ENCODE results near the gene SLC2A13. TPM values are rescaled to one million over a fixed set of nuclear protein-coding genes. Genes with fewer than 3 reads are reported as not detected.
"Not testable (repeated sequence)": the region's sequence is repeated elsewhere in the genome, so short reads cannot be mapped to it uniquely, and the experiment has no call there.

SLC2A13 gene
- polyA plus RNA-seq, 3 donors from 2014 or later, result 1.8 to 5.9 TPM; not detected in 1

GRCh38 chr12:39867631-39868327 is 238.1 kb downstream of the SLC2A13 start:
- peaks cover 0 to 1% (median 0%) of the 10 kb centered on the region in 6 donors for H3K9me3 Mint-ChIP-seq
- peaks cover 0 to 3% (median 2%) of the 10 kb centered on the region in 3 donors for H3K27me3 Mint-ChIP-seq (ENCODE audit: low read depth in 3 of 3)
- H3K4me3 Mint-ChIP-seq, result no peak overlapping the region
- no peak overlapping the region for H3K27ac Mint-ChIP-seq
- DNase-seq, result no peak
- peaks cover 22 to 31% (median 28%) of the 10 kb centered on the region in 3 donors for H3K36me3 Mint-ChIP-seq
- H3K4me1 Mint-ChIP-seq, result no peaks in the 10 kb centered on the region

DNA sequence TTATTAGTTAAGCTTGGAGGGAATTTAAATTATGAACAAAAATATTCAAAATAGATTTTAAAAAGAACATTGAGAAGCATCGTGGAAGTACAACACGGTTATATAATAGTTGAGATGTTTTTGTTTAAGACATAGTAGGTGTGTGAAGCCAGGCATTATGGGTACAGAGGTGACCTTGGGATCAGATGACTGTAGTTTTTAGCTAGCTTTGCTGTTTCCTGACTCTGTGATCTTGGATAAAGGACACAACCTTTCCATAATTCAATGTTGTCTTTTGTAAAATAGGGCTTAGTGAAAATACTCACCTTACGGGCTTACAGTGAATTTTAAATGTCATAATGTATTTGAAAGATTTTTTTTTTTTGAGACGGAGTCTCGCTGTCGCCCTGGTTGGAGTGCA is 239.7 kb downstream of the SLC2A13 start:
- Mint-ChIP-seq H3K27ac (no peak overlapping the region), H3K27me3 (ENCODE audit: low read depth in 3 of 3) (peaks cover 0 to 3% (median 2%) of the 10 kb centered on the region in 3 donors), H3K4me1 (no peaks in the 10 kb centered on the region), H3K4me3 (no peak overlapping the region), H3K9me3 (peaks cover 0 to 1% (median 0%) of the 10 kb centered on the region in 6 donors), H3K36me3 (peaks cover 22 to 31% (median 28%) of the 10 kb centered on the region in 3 donors)
- DNase-seq, result no peak

DNA sequence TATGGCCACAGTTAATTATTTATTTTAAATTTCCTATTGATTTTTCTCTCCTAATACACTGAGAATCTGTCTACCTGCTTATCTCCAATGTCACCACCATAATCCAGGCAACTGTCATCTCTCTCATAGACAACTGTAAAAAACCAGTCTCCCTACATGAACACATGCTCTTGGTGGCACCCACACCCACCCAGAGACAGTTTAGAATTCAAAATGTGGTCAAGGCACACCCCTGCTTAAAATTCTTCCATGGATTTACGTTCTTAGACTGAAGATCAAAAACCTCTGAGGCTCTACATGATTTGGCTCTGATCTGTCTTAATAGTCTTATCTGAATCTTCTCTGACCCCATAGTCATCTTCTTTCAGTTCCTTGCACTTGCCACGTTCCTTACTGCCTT is 245.2 kb downstream of the SLC2A13 start:
- no peaks in the 10 kb centered on the region for H3K4me1 Mint-ChIP-seq
- DNase-seq, result no peak
- peaks cover 22 to 40% (median 28%) of the 10 kb centered on the region in 3 donors for H3K36me3 Mint-ChIP-seq
- no peak overlapping the region for H3K27ac Mint-ChIP-seq
- H3K9me3 Mint-ChIP-seq, result peaks cover 0 to 1% (median 0%) of the 10 kb centered on the region in 6 donors
- H3K27me3 Mint-ChIP-seq (ENCODE audit: low read depth in 3 of 3), result no peaks in the 10 kb centered on the region
- H3K4me3 Mint-ChIP-seq, result no peak overlapping the region

GRCh38 chr12:39853003-39853402 is 252.9 kb downstream of the SLC2A13 start:
- Mint-ChIP-seq H3K36me3 (peaks cover 9 to 28% (median 16%) of the 10 kb centered on the region in 3 donors), H3K4me3 (no peak overlapping the region), H3K9me3 (no peaks in the 10 kb centered on the region), H3K4me1 (no peaks in the 10 kb centered on the region), H3K27ac (no peak overlapping the region), H3K27me3 (ENCODE audit: low read depth in 3 of 3) (peaks cover 0 to 1% (median 0%) of the 10 kb centered on the region in 3 donors)
- no peak for DNase-seq

DNA sequence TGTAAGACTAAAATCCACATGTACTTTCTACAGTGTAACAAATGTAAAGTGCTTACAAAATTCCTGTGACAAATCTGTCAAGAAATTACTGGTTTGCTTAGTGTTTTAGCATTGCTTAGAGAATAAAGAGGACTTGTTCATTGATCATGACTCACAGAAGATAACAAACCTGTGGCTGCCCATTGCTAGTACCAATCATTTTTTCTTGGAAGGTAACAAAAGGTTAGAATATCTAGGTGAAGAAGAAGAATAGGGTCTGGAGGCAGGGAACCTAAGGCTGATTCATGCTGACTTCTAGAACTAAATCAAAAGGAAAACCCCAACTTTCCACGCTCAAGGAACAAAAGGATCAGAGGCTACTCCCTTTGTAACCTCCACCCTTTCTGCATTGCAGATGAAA is 253.5 kb downstream of the SLC2A13 start:
- H3K27me3 Mint-ChIP-seq (ENCODE audit: low read depth in 3 of 3), result peaks cover 0 to 1% (median 0%) of the 10 kb centered on the region in 3 donors

DNA sequence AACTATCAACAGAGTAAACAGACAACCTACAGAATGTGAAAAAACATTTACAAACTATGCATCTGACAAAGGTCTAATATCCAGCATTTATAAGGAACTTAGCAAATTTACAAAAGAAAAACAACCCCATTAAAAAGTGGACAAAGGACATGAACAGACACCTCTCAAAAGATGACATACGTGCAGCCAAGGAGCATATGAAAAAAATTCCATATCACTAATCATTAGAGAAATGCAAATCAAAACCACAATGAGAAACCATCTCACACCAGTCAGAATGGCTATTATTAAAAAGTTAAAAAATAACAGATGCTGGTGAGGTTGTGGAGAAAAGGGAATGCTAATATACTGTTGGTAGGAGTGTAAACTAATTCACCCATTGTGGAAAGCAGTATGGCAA is 257.7 kb downstream of the SLC2A13 start:
- DNase-seq; H3K4me1 Mint-ChIP-seq; H3K27ac Mint-ChIP-seq; H3K4me3 Mint-ChIP-seq; H3K9me3 Mint-ChIP-seq; H3K27me3 Mint-ChIP-seq (ENCODE audit: low read depth in 3 of 3): not testable (repeated sequence)
- peaks cover 5 to 12% (median 9%) of the 10 kb centered on the region in 3 donors for H3K36me3 Mint-ChIP-seq

More for the DNA sequence above, 253.5 kb downstream of the SLC2A13 start:
- Mint-ChIP-seq H3K36me3 (peaks cover 12 to 22% (median 15%) of the 10 kb centered on the region in 3 donors), H3K27ac (no peak overlapping the region), H3K4me3 (no peak overlapping the region), H3K9me3 (no peaks in the 10 kb centered on the region), H3K4me1 (no peaks in the 10 kb centered on the region)
- no peak for DNase-seq

- Mint-ChIP-seq H3K27ac (no peak overlapping the region), H3K36me3 (peaks cover 4 to 6% (median 5%) of the 10 kb centered on the region in 3 donors), H3K9me3 (peaks cover 0 to 1% (median 0%) of the 10 kb centered on the region in 6 donors), H3K27me3 (ENCODE audit: low read depth in 3 of 3) (peaks cover 0 to 1% (median 1%) of the 10 kb centered on the region in 3 donors), H3K4me3 (no peak overlapping the region), H3K4me1 (no peaks in the 10 kb centered on the region)
- DNase-seq, result no peak
Observed at GRCh38 chr12:39846971-39847650, 258.8 kb downstream of the SLC2A13 start.

GRCh38 chr12:39846304-39846703 is 259.6 kb downstream of the SLC2A13 start:
- Mint-ChIP-seq H3K27ac (no peak overlapping the region), H3K36me3 (peaks cover 4 to 6% (median 5%) of the 10 kb centered on the region in 3 donors), H3K27me3 (ENCODE audit: low read depth in 3 of 3) (peaks cover 0 to 1% (median 1%) of the 10 kb centered on the region in 3 donors), H3K9me3 (peaks cover 0 to 1% (median 0%) of the 10 kb centered on the region in 6 donors), H3K4me1 (no peaks in the 10 kb centered on the region), H3K4me3 (no peak overlapping the region)
- no peak for DNase-seq

DNA sequence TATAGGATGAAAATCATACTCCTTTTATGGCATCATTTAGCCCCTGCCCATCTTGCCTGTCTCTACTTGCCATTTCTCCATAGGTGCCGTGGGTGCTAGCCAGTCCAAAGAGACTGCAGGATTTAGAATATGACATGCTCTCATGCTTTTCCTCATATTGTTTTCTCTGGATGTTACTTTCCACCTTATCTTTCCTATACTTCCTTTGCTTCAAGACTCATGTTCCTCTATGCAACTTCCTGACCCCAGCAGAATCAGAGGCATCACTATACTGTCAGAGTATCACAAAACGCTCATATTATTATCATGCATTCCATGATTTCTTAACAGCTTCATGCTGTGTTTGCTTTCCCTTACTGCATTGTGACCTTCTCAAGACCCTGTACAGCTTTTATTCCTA is 265.5 kb downstream of the SLC2A13 start:
- Mint-ChIP-seq H3K27me3 (ENCODE audit: low read depth in 3 of 3) (no peaks in the 10 kb centered on the region), H3K27ac (no peak overlapping the region), H3K4me3 (no peak overlapping the region), H3K4me1 (no peaks in the 10 kb centered on the region), H3K36me3 (no peaks in the 10 kb centered on the region), H3K9me3 (peaks cover 0 to 3% (median 0%) of the 10 kb centered on the region in 6 donors)
- no peak for DNase-seq

DNA sequence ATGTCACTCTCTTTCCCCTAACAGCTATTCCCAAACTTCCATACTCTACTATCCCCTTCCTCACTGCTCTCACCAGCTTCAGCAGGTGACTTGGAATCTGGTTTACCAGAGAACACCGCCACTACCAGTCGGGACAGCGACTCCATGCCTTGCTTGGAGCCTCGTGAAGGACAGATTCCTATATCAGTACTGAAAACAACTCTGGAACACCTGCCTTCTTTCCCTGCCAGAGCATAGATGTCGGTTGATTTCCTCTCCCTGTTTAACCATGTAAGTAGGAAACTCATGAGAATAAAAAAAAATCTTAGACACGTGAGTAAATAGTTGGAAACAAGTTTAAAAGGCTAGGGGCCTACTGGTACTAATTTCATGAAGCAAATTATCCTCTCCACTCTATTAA is 266.8 kb downstream of the SLC2A13 start:
- H3K27me3 Mint-ChIP-seq (ENCODE audit: low read depth in 3 of 3), result no peaks in the 10 kb centered on the region
- H3K27ac Mint-ChIP-seq, result no peak overlapping the region
- H3K4me3 Mint-ChIP-seq, result no peak overlapping the region
- no peaks in the 10 kb centered on the region for H3K4me1 Mint-ChIP-seq
- no peak for DNase-seq
- peaks cover 0 to 3% (median 0%) of the 10 kb centered on the region in 6 donors for H3K9me3 Mint-ChIP-seq
- no peaks in the 10 kb centered on the region for H3K36me3 Mint-ChIP-seq

DNA sequence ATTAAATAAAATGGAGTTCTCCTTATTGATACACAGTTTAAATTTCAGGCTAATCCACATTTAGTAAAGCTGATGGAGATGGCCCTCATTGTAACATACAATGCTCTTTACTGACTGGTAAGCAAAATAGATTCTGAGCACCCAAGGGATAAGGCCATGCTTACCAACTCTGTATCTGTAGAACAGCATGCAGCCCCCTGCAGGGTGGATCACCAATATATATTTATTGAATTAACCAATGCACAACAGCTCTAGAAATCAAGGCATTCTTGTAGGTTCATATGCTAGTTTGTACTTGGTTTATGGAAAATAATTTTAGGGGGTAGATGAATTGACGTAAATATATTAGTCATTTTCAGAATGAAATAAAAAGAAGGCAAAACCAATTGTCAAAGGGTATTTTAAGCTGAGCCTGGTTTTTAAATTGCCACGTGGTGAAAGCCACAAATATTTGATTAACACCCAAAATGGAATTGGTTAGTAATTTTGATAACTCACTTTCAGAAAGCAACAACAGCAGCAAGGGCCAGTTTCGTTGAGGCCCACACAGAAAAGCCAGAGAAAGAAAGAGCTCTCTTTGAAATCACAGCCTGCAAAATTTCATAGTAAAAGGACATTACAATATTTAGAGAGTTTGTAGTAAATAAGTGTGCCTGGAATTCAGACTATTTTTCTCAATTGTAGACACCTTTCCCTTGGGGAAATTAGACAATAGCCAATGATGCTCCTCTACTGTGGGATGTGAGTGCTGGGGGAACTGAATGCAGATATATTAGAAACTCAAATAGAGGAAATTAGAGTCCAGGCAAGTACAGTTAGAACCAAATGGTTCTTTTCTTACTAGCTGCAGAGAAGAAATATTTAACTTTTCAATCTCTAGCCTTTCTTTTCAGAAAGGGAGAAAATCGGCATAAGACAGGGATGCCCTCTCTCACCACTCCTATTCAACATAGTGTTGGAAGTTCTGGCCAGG is 270.1 kb downstream of the SLC2A13 start:
- no peak overlapping the region for H3K4me3 Mint-ChIP-seq
- no peak overlapping the region for H3K27ac Mint-ChIP-seq
- no peaks in the 10 kb centered on the region for H3K27me3 Mint-ChIP-seq (ENCODE audit: low read depth in 3 of 3)
- peaks cover 0 to 3% (median 0%) of the 10 kb centered on the region in 6 donors for H3K9me3 Mint-ChIP-seq
- DNase-seq, result no peak
- H3K36me3 Mint-ChIP-seq, result no peaks in the 10 kb centered on the region
- no peaks in the 10 kb centered on the region for H3K4me1 Mint-ChIP-seq

DNA sequence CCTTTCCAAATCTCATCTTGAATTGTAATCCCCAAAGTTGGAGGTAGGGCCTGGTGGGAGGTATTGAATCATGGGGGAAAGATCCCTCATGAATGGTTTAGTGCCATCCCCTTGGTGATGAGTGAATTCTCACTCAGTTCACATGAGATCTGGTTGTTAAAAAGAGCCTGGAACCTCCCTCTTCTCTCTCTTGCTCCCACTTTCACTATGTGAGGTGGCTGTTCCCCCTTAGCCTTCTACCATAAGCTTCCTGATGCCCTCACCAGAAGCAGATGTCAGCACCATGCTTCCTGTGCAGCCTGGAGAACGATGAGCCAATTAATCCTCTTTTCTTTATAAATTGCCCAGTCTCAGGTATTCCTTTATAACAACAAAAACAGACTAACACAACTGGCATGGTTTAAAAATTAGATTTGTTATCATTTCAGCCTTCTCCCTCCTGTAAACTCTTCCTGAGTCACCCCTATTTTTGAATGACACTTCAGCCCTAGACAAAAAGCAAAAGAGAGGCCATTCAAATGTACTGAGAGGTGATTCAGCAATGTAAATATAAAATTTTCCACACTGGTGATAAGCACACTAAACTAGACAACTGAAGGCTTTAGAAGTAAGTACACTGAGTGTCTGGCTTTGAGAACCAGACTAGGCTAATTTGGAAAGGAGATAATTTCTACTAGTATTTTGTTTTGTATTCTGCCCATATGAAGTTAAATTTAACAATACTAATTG is 274.1 kb downstream of the SLC2A13 start:
- Mint-ChIP-seq H3K4me1 (no peaks in the 10 kb centered on the region), H3K27me3 (ENCODE audit: low read depth in 3 of 3) (no peaks in the 10 kb centered on the region), H3K9me3 (peaks cover 0 to 3% (median under 1%) of the 10 kb centered on the region in 6 donors), H3K27ac (no peak overlapping the region), H3K4me3 (no peak overlapping the region), H3K36me3 (peaks cover 0 to 8% (median 5%) of the 10 kb centered on the region in 3 donors)
- DNase-seq, result no peak

Data from immature natural killer cell (primary cell).